Spleen (tissue), 11 donors: ENCODE results near the gene PRR7. TPM values are rescaled to one million over a fixed set of nuclear protein-coding genes. Genes with fewer than 3 reads are reported as not detected.
A peak's percentile ranks its signal among the peaks of the same experiment; 100 is the strongest.
"Not testable (repeated sequence)": the region's sequence is repeated elsewhere in the genome, so short reads cannot be mapped to it uniquely, and the experiment has no call there.

Source experiments
- DNase-seq: peaks from one replicate; pipeline ENCODE4 v3.0.0-alpha.2; 2020
- H3K27ac ChIP-seq, 8 donors: fragments of 200-600 bp; sonication (generic) in 7 of 8; 1 replicate in 4 of 8; 2 replicates in 4 of 8; pipeline versions ENCODE4 v1.5.0 to v1.8.0; 2016 to 2021; ENCODE audit warnings: inconsistent platforms in 4 of 8, mild to moderate bottlenecking in 4 of 8, moderate library complexity in 1 of 8
- H3K27me3 ChIP-seq, 7 donors: fragments of 200-600 bp; sonication (generic) in 6 of 7; replicated peaks in 1 of 7; 1 replicate in 4 of 7; 2 replicates in 3 of 7; pipeline versions ENCODE4 v1.5.0 to v1.8.0; 2016 to 2021; ENCODE audit warnings: inconsistent platforms in 3 of 7, mild to moderate bottlenecking in 1 of 7
- H3K36me3 ChIP-seq, 6 donors: fragments of 200-600 bp; sonication (generic) in 5 of 6; 1 replicate in 4 of 6; 2 replicates in 2 of 6; pipeline versions ENCODE4 v1.5.0 to v1.8.0; 2016 to 2021; ENCODE audit warnings: inconsistent platforms in 2 of 6
- H3K4me1 ChIP-seq, 6 donors: fragments of 200-600 bp; sonication (generic) in 5 of 6; 1 replicate in 3 of 6; 2 replicates in 3 of 6; pipeline versions ENCODE4 v1.5.0 to v1.8.0; 2016 to 2021; ENCODE audit warnings: inconsistent platforms in 3 of 6
- H3K4me3 ChIP-seq, 8 donors: fragments of 200-600 bp; sonication (generic) in 7 of 8; 1 replicate in 4 of 8; 2 replicates in 4 of 8; pipeline versions ENCODE4 v1.5.0 to v1.8.0; 2016 to 2021; ENCODE audit warnings: inconsistent platforms in 4 of 8, mild to moderate bottlenecking in 4 of 8, moderate library complexity in 2 of 8
- H3K9me3 ChIP-seq, 8 donors: fragments of 200-600 bp; sonication (generic) in 7 of 8; 1 replicate in 4 of 8; 2 replicates in 4 of 8; pipeline versions ENCODE4 v1.5.0 to v1.8.0; 2016 to 2021; ENCODE audit warnings: inconsistent platforms in 4 of 8
- POLR2A ChIP-seq, 3 donors: fragments of 450-650 bp; IDR thresholded peaks; one replicate each; pipeline ENCODE4 v1.5.1; 2017; ENCODE audit warnings: antibody characterized with exemption in 3 of 3, mild to moderate bottlenecking in 1 of 3
- POLR2AphosphoS5 ChIP-seq, 3 donors: sonication (generic); formaldehyde crosslinking; IDR thresholded peaks; one replicate each; pipeline ENCODE4 v1.5.1; 2017; ENCODE audit warnings: antibody characterized with exemption in 3 of 3
- WGBS, 5 donors: extraction: QIAGEN DNeasy Blood & Tissue Kit in 3 of 5; methylation state at CpG; one replicate each; pipeline versions ENCODE4 v1.1.5 to v1.1.7; 2013 to 2018; 5-methylcytosine and 5-hydroxymethylcytosine counted together
- intact Hi-C: fragments of 100-400 bp; cut with DNase I; formaldehyde crosslinking; loops from one replicate; pipeline ENCODE4 v1.15.0; 2023; ENCODE audit warnings: low total_unique reads
- polyA plus RNA-seq, 3 donors: library from polyadenylated mRNA; stranded (reverse); fragments of 200-250 nt; gene quantifications; one replicate each; pipeline ENCODE4 v1.2.1, GENCODE V29; 2013
- total RNA-seq, 7 donors: library from RNA; depleted of rRNA in 3 of 7; stranded (reverse); fragments of >200 nt in 3 of 7; fragmentation: NEBNext Ultra II Directional in 4 of 7; extraction: Animal tissue kit (Norgen Biotek cat#: 25700) in 4 of 7; gene quantifications; one replicate each; pipeline versions ENCODE4 v1.1.0 to v1.2.1, GENCODE V29; 2016 to 2021
- TF ChIP-seq, protein P1 (sequence below), 11 experiments: fragments of 200-600 bp in 7 of 11; fragments of 450-650 bp in 4 of 11; sonication (generic) in 4 of 11; IDR thresholded peaks in 8 of 11; conservative IDR thresholded peaks in 3 of 11; 1 replicate in 7 of 11; 2 replicates in 4 of 11; pipeline versions ENCODE4 v1.4.0 to v1.8.0; 2016 to 2021; ENCODE audit warnings: antibody characterized with exemption in 11 of 11, inconsistent platforms in 4 of 11, mild to moderate bottlenecking in 1 of 11
- donor health status: healthy with polysubstance abuse.
- donor health status: DM: no; HTN: no; CAD: no; lungs with moderate emphysema.
- donor health status: DM: no; HTN: no; CAD: no.
- donor health status: Bipolar disorder and iron deficiency.
- donor health status: healthy.
- donor health status: DM: no; HTN: no; CAD: no.
- donor health status: DM: yes; HTN: yes; CAD: no.

The PRR7 gene
- total and polyA plus RNA-seq, 10 donors: 1.7 to 5.7 (median 4.6) TPM; not detected in 1

DNA sequence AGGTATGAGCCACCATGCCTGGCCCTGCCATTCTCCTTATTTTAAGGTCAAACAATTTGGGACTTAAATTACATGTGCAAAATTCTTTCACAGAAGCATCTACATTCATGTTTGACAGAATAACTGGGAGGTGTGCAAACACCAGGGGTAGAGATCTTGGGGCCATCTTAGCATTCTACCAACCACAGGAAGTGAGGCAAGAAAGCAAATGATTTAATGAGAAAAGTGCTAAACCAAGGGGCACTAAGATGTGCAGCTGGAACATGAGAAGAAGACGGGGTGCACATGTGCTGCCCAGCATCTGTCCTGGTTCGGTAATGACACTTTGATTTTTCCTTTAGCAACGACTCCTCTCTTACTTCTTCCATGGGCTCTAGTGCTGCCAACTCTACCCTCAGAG, 36.0 kb upstream of the PRR7 start:
- Histone ChIP-seq H3K9me3 (no peaks in the 10 kb centered on the region), H3K27me3 (no peaks in the 10 kb centered on the region), H3K27ac (peak overlapping the region in 4 of 8 donors; percentile 15 to 83 (median 43)), H3K4me3 (no peak overlapping the region), H3K36me3 (no peaks in the 10 kb centered on the region), H3K4me1 (peaks cover 2 to 51% (median 17%) of the 10 kb centered on the region in 6 donors)
- DNase-seq: no peak
- intact Hi-C loops: no loop called here
- WGBS, 5 donors: 45 to 68% (median 57%) methylated on average over 3 of the region's 3 CpGs
- TF ChIP-seq POLR2A (IDR thresholded peaks at IDR 0.05) (no peak), POLR2AphosphoS5 (IDR thresholded peaks at IDR 0.05) (no peak)
- TF ChIP-seq, protein P1, sequence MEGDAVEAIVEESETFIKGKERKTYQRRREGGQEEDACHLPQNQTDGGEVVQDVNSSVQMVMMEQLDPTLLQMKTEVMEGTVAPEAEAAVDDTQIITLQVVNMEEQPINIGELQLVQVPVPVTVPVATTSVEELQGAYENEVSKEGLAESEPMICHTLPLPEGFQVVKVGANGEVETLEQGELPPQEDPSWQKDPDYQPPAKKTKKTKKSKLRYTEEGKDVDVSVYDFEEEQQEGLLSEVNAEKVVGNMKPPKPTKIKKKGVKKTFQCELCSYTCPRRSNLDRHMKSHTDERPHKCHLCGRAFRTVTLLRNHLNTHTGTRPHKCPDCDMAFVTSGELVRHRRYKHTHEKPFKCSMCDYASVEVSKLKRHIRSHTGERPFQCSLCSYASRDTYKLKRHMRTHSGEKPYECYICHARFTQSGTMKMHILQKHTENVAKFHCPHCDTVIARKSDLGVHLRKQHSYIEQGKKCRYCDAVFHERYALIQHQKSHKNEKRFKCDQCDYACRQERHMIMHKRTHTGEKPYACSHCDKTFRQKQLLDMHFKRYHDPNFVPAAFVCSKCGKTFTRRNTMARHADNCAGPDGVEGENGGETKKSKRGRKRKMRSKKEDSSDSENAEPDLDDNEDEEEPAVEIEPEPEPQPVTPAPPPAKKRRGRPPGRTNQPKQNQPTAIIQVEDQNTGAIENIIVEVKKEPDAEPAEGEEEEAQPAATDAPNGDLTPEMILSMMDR (IDR thresholded peaks at IDR 0.05 in 8 of 11, conservative IDR thresholded peaks at IDR 0.05 in 3 of 11): no peak

DNA sequence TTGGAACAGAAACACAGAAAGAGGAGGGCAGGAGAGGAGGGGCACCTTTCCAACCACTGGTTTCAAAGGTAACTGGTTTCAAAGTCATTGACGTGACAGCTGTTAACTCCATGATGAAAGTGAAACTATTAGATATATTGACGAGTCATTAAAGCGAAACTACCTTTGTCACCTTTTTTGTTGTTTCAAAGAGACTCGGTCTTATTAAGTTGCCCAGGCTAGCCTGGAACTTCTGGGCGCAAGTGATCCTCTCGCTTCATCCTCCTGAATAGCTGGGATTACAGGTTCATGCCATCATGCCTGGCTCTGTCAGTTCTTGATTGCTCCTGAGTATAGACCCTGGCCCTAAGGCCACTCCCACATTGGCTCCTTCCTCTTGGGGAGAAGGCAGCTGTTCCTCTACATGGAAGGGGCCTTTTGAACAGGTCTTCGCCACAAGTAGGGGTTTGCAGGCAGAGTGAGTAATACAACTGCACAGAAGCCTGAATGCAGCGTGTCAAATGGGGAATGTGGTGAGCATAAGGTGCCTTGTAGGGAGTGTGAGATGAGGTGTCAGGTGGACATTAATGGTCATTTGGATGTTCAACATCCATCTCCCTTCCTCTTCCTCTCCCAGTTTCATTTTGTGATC, 33.9 kb upstream of the PRR7 start:
- 67 to 80% (median 73%) methylated on average over 8 of the region's 8 CpGs for WGBS, 5 donors
- peak overlapping the region in 1 of 8 donors; percentile 36 for H3K4me3 ChIP-seq
- DNase-seq: no peak
- TF ChIP-seq, protein P1 (IDR thresholded peaks at IDR 0.05 in 8 of 11, conservative IDR thresholded peaks at IDR 0.05 in 3 of 11): no peak
- TF ChIP-seq POLR2A (IDR thresholded peaks at IDR 0.05) (no peak), POLR2AphosphoS5 (IDR thresholded peaks at IDR 0.05) (no peak)
- no peaks in the 10 kb centered on the region for H3K27me3 ChIP-seq
- intact Hi-C loops: no loop called here
- H3K4me1 ChIP-seq: peaks cover 0 to 59% (median 14%) of the 10 kb centered on the region in 6 donors
- H3K27ac ChIP-seq: peak overlapping the region in 7 of 8 donors; percentile 20 to 83 (median 67)
- H3K9me3 ChIP-seq: no peaks in the 10 kb centered on the region
- H3K36me3 ChIP-seq: no peaks in the 10 kb centered on the region

- H3K4me1 ChIP-seq: peaks cover 0 to 66% (median 14%) of the 10 kb centered on the region in 6 donors
- 82 to 93% (median 91%) methylated on average over 3 of the region's 3 CpGs for WGBS, 5 donors
- DNase-seq: no peak
Measured at GRCh38 chr5:177414481-177414880, 32.1 kb upstream of the PRR7 start.

DNA sequence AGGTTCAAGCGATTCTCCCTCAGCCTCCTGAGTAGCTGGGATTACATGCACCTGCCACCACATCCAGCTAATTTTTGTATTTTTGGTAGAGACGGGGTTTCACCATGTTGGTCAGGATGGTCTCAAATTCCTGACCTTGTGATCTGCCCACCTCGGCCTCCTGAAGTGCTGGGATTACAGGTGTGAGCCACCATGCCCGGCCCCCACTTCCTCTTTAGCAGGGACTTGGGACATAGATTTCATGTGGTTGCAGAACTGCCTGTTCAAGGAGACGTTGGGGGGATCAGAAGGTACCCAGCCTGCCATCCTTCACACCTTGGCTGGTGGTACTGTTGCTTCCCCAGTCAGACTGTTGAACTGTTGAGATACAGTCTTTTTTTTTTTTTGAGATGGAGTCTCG, 29.5 kb upstream of the PRR7 start:
- H3K4me3 ChIP-seq, H3K9me3 ChIP-seq, H3K27me3 ChIP-seq, intact Hi-C loops, DNase-seq, H3K36me3 ChIP-seq: not testable (repeated sequence)
- Histone ChIP-seq H3K4me1 (peaks cover 0 to 52% (median 12%) of the 10 kb centered on the region in 6 donors), H3K27ac (peak overlapping the region in 2 of 8 donors; percentile 57 to 69)
- WGBS, 5 donors: 66 to 77% (median 71%) methylated on average over 6 of the region's 6 CpGs

More at GRCh38 chr5:177414481-177414880, 32.1 kb upstream of the PRR7 start:
- Histone ChIP-seq H3K27me3 (no peaks in the 10 kb centered on the region), H3K4me3 (no peak overlapping the region), H3K9me3 (no peaks in the 10 kb centered on the region), H3K36me3 (no peaks in the 10 kb centered on the region), H3K27ac (no peak overlapping the region)
- no peak for TF ChIP-seq POLR2A (IDR thresholded peaks at IDR 0.05)
- TF ChIP-seq, protein P1 (IDR thresholded peaks at IDR 0.05 in 8 of 11, conservative IDR thresholded peaks at IDR 0.05 in 3 of 11): no peak
- no peak for TF ChIP-seq POLR2AphosphoS5 (IDR thresholded peaks at IDR 0.05)
- intact Hi-C loops: no loop called here
